ENCODE results near the gene DKK3.

Gene DKK3

DNA sequence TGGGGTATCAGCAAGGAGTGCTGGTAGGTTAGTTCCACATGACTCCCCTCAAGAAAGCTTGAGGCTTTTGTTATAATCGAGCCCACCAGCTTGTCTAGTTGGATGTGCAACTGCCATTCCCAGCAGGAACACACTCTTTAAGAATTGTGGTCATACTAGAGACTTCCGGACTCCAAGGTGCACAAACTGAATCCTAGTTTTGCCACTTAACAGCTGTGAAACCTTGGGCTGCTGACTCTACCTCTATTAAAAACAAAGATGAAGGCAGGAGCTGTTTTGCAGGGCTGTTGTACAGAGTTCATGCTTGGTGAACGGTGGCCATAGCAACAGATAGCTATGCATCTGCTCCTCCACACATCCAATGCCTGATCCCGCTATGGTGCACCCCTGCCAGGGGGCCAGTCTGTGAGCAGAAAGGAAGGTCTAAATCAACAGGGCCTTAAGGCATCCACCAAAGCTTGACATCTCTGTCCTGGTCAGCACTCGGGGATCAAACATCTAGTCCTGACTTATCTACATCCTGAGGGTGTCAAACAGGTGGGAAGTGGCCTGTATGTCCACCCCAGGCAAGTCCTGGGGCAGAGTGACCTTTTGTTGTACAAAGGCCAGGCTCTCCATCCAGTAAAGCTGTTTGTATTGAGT lies 36.4 kb downstream of the DKK3 start:
- in situ Hi-C loops (cut with MboI; ENCODE audit: low pct_unique_long_range_greater_than_20kb, low sequenced_read_pairs, unreplicated experiment) = no loop called here
- TF ChIP-seq, protein P1, sequence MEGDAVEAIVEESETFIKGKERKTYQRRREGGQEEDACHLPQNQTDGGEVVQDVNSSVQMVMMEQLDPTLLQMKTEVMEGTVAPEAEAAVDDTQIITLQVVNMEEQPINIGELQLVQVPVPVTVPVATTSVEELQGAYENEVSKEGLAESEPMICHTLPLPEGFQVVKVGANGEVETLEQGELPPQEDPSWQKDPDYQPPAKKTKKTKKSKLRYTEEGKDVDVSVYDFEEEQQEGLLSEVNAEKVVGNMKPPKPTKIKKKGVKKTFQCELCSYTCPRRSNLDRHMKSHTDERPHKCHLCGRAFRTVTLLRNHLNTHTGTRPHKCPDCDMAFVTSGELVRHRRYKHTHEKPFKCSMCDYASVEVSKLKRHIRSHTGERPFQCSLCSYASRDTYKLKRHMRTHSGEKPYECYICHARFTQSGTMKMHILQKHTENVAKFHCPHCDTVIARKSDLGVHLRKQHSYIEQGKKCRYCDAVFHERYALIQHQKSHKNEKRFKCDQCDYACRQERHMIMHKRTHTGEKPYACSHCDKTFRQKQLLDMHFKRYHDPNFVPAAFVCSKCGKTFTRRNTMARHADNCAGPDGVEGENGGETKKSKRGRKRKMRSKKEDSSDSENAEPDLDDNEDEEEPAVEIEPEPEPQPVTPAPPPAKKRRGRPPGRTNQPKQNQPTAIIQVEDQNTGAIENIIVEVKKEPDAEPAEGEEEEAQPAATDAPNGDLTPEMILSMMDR (IDR thresholded peaks at IDR 0.05; ENCODE audit: extremely low read depth, insufficient read depth, missing control alignments) = no peak
- DNase-seq (ENCODE audit: low spot score) = no peak

DNA sequence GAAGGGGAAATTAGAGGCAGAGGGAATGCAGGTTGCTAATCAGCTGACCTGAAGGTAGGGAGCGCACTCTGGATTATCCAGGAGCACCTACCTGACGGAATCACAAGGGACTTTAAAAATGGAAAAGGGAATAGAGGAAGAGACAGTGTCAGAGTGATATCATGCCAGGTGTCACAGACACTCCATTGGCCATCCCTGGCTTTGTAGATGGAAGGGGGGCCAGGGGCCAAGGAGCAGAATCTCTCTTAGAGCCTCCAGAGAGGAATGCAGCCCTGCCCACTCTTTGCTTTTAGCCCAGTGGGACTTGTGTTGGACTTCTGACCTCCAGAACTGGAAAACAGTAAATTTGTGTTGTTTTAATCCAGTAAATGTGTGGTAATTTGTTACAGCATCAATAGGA lies 37.9 kb downstream of the DKK3 start:
- TF ChIP-seq, protein P1 (IDR thresholded peaks at IDR 0.05; ENCODE audit: extremely low read depth, insufficient read depth, missing control alignments) = no peak
- in situ Hi-C loops (cut with MboI; ENCODE audit: low pct_unique_long_range_greater_than_20kb, low sequenced_read_pairs, unreplicated experiment) = no loop called here
- DNase-seq (ENCODE audit: low spot score) = no peak

DNA sequence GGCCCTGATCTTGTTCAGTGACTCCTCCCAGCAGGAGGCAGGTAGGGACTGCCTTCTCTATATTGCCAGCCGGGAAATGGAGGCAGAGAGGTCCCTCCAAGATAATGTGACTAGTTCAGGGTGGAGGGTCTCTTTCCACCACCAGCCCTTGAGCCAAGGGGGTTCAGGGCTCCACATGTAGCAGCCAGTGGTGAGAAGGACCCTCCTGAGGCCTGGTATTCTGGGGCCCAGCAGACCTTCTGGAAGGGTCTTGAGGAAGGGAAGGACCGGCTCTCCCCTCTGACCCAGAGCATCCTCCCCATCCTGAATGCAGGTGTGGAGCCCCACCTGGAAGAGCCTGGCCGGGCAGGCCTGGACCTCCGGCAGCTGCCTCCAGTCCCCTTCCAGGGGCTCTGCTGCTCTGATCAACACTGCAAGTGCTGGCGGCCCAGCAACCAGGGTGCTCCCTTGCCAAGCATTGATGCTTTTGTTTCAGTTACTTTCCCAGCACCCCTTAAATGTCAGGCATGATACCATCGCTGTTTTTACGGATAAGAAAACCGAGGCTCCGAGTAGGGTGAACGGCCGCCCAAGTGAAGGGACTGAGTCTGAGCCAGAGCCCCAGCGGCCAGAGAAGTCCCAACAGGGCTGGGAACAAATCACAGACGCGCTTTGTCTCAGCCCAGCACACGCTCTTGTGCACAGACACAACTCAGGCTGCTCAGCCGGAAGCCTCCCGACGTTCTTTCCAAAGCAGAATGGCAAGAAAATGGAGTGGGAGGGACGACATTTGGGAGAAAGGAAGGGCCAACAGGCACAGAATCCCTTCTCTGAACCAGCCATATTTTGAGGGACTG lies 38.8 kb downstream of the DKK3 start:
- TF ChIP-seq, protein P1 (IDR thresholded peaks at IDR 0.05; ENCODE audit: extremely low read depth, insufficient read depth, missing control alignments) = no peak
- DNase-seq (ENCODE audit: low spot score) = peak; percentile 2
- in situ Hi-C loops (cut with MboI; ENCODE audit: low pct_unique_long_range_greater_than_20kb, low sequenced_read_pairs, unreplicated experiment) = no loop called here

DNA sequence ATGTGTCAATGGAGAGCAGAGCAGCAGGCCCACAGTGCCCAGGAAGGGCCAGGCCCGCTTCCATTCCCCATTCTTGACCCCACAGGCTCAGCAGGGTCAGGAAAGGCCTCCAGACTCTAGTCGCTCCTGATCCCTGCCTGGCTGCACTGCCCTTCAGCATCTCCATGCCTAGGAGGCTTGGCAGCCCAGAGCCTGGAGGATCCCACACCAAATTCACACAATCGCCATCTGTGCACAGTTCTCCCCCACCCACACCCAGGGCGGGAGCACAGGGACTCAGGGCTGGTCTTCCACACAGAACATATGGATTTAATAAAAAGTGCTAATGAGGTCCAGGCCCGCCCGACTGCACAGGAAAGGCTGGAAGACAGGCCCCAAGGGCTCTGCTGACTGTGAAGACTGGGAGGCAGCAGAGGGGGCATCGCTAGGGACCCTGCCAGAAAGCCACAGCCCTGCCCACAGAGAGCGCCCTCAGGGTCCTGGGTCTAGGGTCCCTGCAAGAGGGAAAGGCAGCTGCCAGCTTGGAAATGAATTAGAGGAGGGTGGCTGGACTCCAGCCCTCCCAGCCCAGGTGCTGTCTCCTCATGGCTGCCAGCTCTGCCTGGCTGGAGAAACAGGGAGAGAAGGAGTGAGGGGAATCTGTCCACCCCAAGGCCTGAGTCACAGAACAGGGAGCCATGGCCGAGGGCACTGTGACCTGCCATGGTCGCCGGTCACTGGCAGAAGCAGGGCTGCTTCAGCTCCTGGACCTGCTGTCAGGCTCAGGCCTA lies 39.7 kb downstream of the DKK3 start:
- in situ Hi-C loops (cut with MboI; ENCODE audit: low pct_unique_long_range_greater_than_20kb, low sequenced_read_pairs, unreplicated experiment) = no loop called here
- TF ChIP-seq, protein P1 (IDR thresholded peaks at IDR 0.05; ENCODE audit: extremely low read depth, insufficient read depth, missing control alignments) = no peak
- DNase-seq (ENCODE audit: low spot score) = peak; percentile 2

DNA sequence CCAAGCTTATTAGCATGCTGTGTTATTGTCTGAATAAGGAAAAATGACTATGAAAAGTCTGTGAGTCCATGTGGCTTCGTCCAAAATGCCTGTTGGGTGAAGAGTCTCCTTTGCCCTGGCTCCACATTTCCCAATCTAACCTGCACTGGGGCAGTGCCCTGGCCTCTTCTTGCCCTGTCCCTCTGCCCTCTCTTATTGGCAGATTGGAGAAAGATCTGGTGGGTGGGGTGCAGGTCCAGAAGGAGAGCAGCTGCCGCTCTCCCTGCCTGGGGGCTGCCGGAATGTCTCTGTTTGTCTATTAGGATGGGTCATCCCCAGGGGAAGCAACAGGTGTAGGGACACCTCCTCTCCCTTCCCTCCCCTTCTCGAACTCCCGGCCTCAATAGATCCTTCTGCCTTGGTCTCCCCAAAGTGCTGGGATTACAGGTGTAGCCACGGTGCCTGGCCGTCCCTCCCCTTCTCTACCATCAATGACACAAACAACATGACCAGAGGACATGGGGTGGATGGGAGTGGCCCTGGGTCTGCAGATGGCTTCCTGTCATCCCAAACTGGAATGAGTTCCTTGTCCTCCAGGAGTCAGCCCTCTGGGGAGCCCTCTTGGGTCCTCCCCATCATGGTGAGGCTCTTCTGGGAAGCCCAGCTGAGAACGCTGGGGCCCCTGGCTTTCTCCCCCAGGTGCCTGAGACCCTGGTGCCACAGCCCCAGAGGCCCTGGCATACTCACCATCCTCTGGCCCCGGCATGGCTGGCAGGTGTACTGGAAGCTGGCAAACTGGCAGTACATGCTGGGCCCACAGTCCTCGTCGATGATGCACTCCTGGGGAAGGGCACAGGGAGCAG lies 40.5 kb downstream of the DKK3 start:
- peak; percentile 3 for DNase-seq (ENCODE audit: low spot score)
- in situ Hi-C loops (cut with MboI; ENCODE audit: low pct_unique_long_range_greater_than_20kb, low sequenced_read_pairs, unreplicated experiment) = no loop called here
- TF ChIP-seq, protein P1 (IDR thresholded peaks at IDR 0.05; ENCODE audit: extremely low read depth, insufficient read depth, missing control alignments) = no peak

Data from GM13977 (cell line).